Esophagus muscularis mucosa (tissue), 4 donors: Measurements from ENCODE around the gene SDK1. TPM values are rescaled to one million over a fixed set of nuclear protein-coding genes. Genes with fewer than 3 reads are reported as not detected.

ENCODE experiments used
- DNase-seq: peaks from one replicate; pipeline ENCODE4 v3.0.0-alpha.2; 2017; ENCODE audit errors: extremely low spot score
- H3K27ac ChIP-seq, 4 donors: fragments of 200-600 bp; sonication (generic); replicated peaks in 1 of 4; 1 replicate in 3 of 4; 2 replicates in 1 of 4; pipeline ENCODE4 v1.5.1; 2016 to 2019; ENCODE audit warnings: mild to moderate bottlenecking in 1 of 4
- H3K27me3 ChIP-seq, 4 donors: fragments of 200-600 bp; sonication (generic); one replicate each; pipeline versions ENCODE4 v1.5.1 to v1.6.0; 2016 to 2019
- H3K36me3 ChIP-seq, 4 donors: fragments of 200-600 bp; sonication (generic); one replicate each; pipeline ENCODE4 v1.5.1; 2016 to 2019
- H3K4me1 ChIP-seq, 4 donors: fragments of 200-600 bp; sonication (generic); one replicate each; pipeline ENCODE4 v1.5.1; 2016 to 2019
- H3K4me3 ChIP-seq, 4 donors: fragments of 200-600 bp; sonication (generic); 1 replicate in 2 of 4; 2 replicates in 2 of 4; pipeline ENCODE4 v1.5.1; 2016 to 2019; ENCODE audit warnings: mild to moderate bottlenecking in 4 of 4, moderate library complexity in 1 of 4
- H3K9me3 ChIP-seq, 4 donors: fragments of 200-600 bp; sonication (generic); 1 replicate in 3 of 4; 2 replicates in 1 of 4; pipeline ENCODE4 v1.5.1; 2016 to 2019
- CTCF ChIP-seq, 3 experiments: fragments of 200-600 bp in 2 of 3; fragments of 450-650 bp in 1 of 3; sonication (generic) in 2 of 3; IDR thresholded peaks; one replicate each; pipeline ENCODE4 v1.5.1; 2017 to 2019; ENCODE audit warnings: antibody characterized with exemption in 3 of 3, mild to moderate bottlenecking in 2 of 3, moderate library complexity in 1 of 3
- EP300 ChIP-seq: sonication (generic); formaldehyde crosslinking; IDR thresholded peaks from one replicate; pipeline ENCODE4 v1.6.1; 2017; ENCODE audit warnings: antibody characterized with exemption
- POLR2A ChIP-seq: fragments of 450-650 bp; IDR thresholded peaks from one replicate; pipeline ENCODE4 v1.6.1; 2017; ENCODE audit warnings: antibody characterized with exemption, moderate library complexity, mild to moderate bottlenecking, low read depth
- POLR2AphosphoS5 ChIP-seq, 2 donors: sonication (generic); formaldehyde crosslinking; IDR thresholded peaks; one replicate each; pipeline ENCODE4 v1.6.1; 2017; ENCODE audit warnings: antibody characterized with exemption in 2 of 2
- WGBS: methylation state at CpG from one replicate; pipeline ENCODE4 v1.1.5; 2018; 5-methylcytosine and 5-hydroxymethylcytosine counted together
- intact Hi-C: fragments of 100-400 bp; cut with DNase I; formaldehyde crosslinking; loops from one replicate; pipeline ENCODE4 v1.15.1; 2023
- total RNA-seq, 4 donors: library from RNA; depleted of rRNA; stranded (reverse); fragments of >200 nt; gene quantifications; one replicate each; pipeline versions ENCODE4 v1.1.0 to v1.2.1, GENCODE V29; 2016

Gene SDK1
- total RNA-seq, 4 donors from 2014 or later = 7.8 to 18.6 (median 12.0) TPM

- H3K27me3 ChIP-seq = no peaks in the 10 kb centered on the region
- no peak for DNase-seq
- 88% methylated on average over 14 of the region's 14 CpGs for WGBS
- TF ChIP-seq POLR2AphosphoS5 (IDR thresholded peaks at IDR 0.05) (no peak), CTCF (IDR thresholded peaks at IDR 0.05) (no peak), POLR2A (no peak), EP300 (no peak)
- no peak overlapping the region for H3K27ac ChIP-seq
- H3K4me3 ChIP-seq = no peak overlapping the region
- H3K36me3 ChIP-seq = no peaks in the 10 kb centered on the region
- no peaks in the 10 kb centered on the region for H3K9me3 ChIP-seq
- H3K4me1 ChIP-seq = no peaks in the 10 kb centered on the region
- intact Hi-C loops = no loop called here
Observed at GRCh38 chr7:4099651-4100050, 798.6 kb downstream of the SDK1 start.

- intact Hi-C loops = no loop called here
- Histone ChIP-seq H3K27ac (no peak overlapping the region), H3K27me3 (no peaks in the 10 kb centered on the region), H3K4me1 (no peaks in the 10 kb centered on the region), H3K9me3 (no peaks in the 10 kb centered on the region), H3K4me3 (no peak overlapping the region), H3K36me3 (no peaks in the 10 kb centered on the region)
- no peak for DNase-seq
- TF ChIP-seq CTCF (IDR thresholded peaks at IDR 0.05) (no peak), POLR2AphosphoS5 (IDR thresholded peaks at IDR 0.05) (no peak), POLR2A (no peak), EP300 (no peak)
- 93% methylated on average over 7 of the region's 8 CpGs for WGBS
Observed at GRCh38 chr7:4100148-4100547, 799.1 kb downstream of the SDK1 start.

GRCh38 chr7:4100691-4101090, 799.6 kb downstream of the SDK1 start:
- intact Hi-C loops = no loop called here
- H3K4me1 ChIP-seq = no peaks in the 10 kb centered on the region
- no peaks in the 10 kb centered on the region for H3K9me3 ChIP-seq
- no peak for DNase-seq
- WGBS = over 99% methylated on average over 11 of the region's 11 CpGs
- no peaks in the 10 kb centered on the region for H3K36me3 ChIP-seq
- no peak overlapping the region for H3K27ac ChIP-seq
- H3K4me3 ChIP-seq = no peak overlapping the region
- TF ChIP-seq POLR2AphosphoS5 (IDR thresholded peaks at IDR 0.05) = no peak
- H3K27me3 ChIP-seq = no peaks in the 10 kb centered on the region

DNA sequence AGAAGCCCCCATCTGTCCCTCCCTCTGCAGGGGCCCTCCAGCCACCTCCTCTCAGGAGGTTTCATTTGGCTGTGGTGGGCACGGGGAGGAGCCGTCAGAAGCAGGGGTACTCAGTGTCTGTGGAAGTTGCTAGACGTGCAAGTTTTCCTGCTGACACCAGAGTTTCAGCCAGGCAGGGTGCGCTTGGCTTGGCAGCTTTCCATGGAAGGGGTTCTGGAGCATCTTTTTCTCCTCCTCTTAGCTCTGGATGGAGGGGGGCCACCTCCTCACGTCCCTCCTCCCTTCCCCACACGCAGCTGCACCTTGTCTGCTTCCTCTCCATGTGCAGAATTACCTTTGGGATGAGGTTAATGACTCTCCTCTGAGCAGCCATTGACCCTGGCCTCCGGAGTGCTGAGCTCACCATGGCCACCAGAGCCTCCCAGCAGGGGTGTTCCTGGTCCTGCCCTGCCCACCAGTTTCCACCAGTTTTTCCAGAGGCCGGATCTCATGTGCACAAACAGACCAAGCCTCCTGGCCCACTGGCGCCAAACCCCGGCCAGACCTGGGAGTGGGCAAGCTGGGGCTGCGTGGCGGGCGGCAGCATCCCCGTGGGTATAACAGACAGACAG, 801.3 kb downstream of the SDK1 start:
- 70% methylated on average over 14 of the region's 14 CpGs for WGBS
- TF ChIP-seq CTCF (IDR thresholded peaks at IDR 0.05) (no peak), EP300 (no peak), POLR2A (no peak), POLR2AphosphoS5 (IDR thresholded peaks at IDR 0.05) (no peak)
- DNase-seq = no peak
- Histone ChIP-seq H3K4me3 (no peak overlapping the region), H3K9me3 (no peaks in the 10 kb centered on the region), H3K4me1 (no peaks in the 10 kb centered on the region), H3K36me3 (no peaks in the 10 kb centered on the region), H3K27ac (no peak overlapping the region), H3K27me3 (no peaks in the 10 kb centered on the region)
- intact Hi-C loops = no loop called here

DNA sequence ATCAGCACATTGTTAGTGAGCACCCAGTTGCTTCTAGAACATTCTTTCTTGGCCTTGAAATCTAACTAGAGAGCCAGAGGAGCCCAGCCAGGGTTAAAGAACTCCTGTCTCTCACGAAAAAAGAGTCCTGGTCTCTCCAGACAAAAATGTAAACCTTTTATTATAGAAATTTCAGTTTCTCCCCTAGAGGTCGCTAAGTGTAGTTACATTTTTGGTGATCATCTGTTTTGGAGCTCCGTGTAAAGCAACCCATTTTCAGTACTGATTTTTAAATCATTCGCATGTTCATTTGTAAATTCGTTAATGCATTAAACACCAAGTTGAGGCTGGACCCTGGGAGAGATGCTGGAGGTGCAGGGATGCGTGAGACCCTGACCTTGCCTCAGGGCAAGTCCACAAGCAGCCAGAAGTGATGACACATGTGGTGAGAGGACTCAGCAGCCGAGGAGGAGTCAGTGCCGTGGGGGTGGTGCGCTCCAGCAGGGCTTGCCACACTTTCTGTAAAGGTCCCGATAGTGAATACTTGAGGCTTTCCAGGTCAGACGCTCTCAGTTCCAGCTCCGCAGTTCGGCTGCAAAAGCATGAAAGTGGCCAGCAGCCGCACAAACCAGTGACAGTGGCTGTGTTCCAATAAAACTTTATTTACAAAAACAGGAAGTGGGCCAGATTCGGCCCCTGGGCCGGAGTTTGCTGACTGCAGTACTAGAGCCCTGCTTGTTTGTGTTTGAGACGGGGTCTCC, 802.5 kb downstream of the SDK1 start:
- DNase-seq = no peak
- 87% methylated on average over 14 of the region's 17 CpGs for WGBS
- TF ChIP-seq POLR2A = no peak
- TF ChIP-seq EP300 = no peak
- intact Hi-C loops = no loop called here
- no peak overlapping the region for H3K4me3 ChIP-seq
- H3K4me1 ChIP-seq = no peaks in the 10 kb centered on the region
- no peak overlapping the region for H3K27ac ChIP-seq
- no peaks in the 10 kb centered on the region for H3K9me3 ChIP-seq
- H3K36me3 ChIP-seq = no peaks in the 10 kb centered on the region
- no peaks in the 10 kb centered on the region for H3K27me3 ChIP-seq

DNA sequence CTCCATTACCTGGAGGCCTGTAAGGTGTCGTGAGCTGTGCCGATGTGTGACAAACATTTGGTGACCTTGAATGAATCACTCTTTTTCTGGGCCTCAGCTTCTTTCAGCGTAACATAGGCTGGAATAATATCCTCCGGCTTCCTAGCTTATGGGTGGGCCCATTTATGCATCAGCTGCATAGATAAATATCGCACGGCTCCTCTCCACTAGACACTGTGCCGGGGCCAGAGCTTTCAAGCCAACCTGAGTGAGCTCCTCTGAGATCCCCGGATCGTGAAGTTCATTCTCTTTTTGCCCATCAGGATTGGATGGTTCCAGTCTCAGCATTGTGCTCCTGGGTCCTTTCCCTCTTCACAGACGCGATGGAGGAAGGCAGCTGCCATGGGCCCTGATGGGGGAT, 806.8 kb downstream of the SDK1 start:
- Histone ChIP-seq H3K4me1 (no peaks in the 10 kb centered on the region), H3K36me3 (no peaks in the 10 kb centered on the region), H3K9me3 (no peaks in the 10 kb centered on the region), H3K4me3 (no peak overlapping the region), H3K27me3 (no peaks in the 10 kb centered on the region), H3K27ac (no peak overlapping the region)
- no peak for DNase-seq
- 95% methylated on average over 11 of the region's 11 CpGs for WGBS
- TF ChIP-seq EP300 = no peak
- TF ChIP-seq POLR2AphosphoS5 (IDR thresholded peaks at IDR 0.05) = no peak
- no peak for TF ChIP-seq CTCF (IDR thresholded peaks at IDR 0.05)
- TF ChIP-seq POLR2A = no peak
- intact Hi-C loops = no loop called here
